HUDEP-2 (cell line): ENCODE results near the gene LY6G6D.

Source experiments
- DNase-seq, 76 experiments: peaks; one replicate each; lab custom pipeline; 2025; ENCODE audit not compliant: unreplicated experiment in 76 of 76; lab: John Stamatoyannopoulos, UW

The LY6G6D gene

GRCh38 chr6:31761343-31761742, 46.2 kb downstream of the LY6G6D start:
- DNase-seq: no peak

GRCh38 chr6:31762356-31762755, 47.2 kb downstream of the LY6G6D start, which contains the start of gene SAPCD1:
SAPCD1 (plus strand) TSS chr6:31762656; CDS start chr6:31763055, 399 bp downstream.
- DNase-seq: no peak

- no peak for DNase-seq
Measured at GRCh38 chr6:31762878-31763618, 47.9 kb downstream of the LY6G6D start.

- DNase-seq: no peak
Measured at GRCh38 chr6:31763619-31763940, 48.4 kb downstream of the LY6G6D start.

- no peak for DNase-seq
Measured at GRCh38 chr6:31764198-31764597, 49.0 kb downstream of the LY6G6D start.

- DNase-seq: no peak
Measured at GRCh38 chr6:31765559-31765909, 50.4 kb downstream of the LY6G6D start.

- DNase-seq: no peak
Measured at GRCh38 chr6:31765910-31766794, 51.0 kb downstream of the LY6G6D start.

- DNase-seq: no peak
Measured at GRCh38 chr6:31767096-31767645, 52.0 kb downstream of the LY6G6D start.
